Measurements from ENCODE around the gene ADD2.

Gene ADD2

GRCh38 chr2:70683455-70683854, 84.5 kb downstream of the ADD2 start:
- ChIA-PET CTCF (no interaction called here), POLR2A (no interaction called here)
- TF ChIP-seq ARNT (IDR thresholded peaks at IDR 0.05) (no peak), FOXK2 (IDR thresholded peaks at IDR 0.05) (no peak), BHLHE40 (IDR thresholded peaks at IDR 0.05; ENCODE audit: borderline replicate concordance) (no peak), PKNOX1 (IDR thresholded peaks at IDR 0.05) (no peak), NFRKB (IDR thresholded peaks at IDR 0.05) (no peak), TARDBP (IDR thresholded peaks at IDR 0.05) (no peak), L3MBTL2 (conservative IDR thresholded peaks at IDR 0.05) (no peak), LEF1 (IDR thresholded peaks at IDR 0.05; ENCODE audit: borderline replicate concordance) (no peak), ZNF384 (IDR thresholded peaks at IDR 0.05) (no peak), SUZ12 (IDR thresholded peaks at IDR 0.05) (no peak), HDGF (IDR thresholded peaks at IDR 0.05; ENCODE audit: borderline replicate concordance) (no peak)
- no peak for DNase-seq (ENCODE audit: extremely low spot score)

- TF ChIP-seq FOXK2 (IDR thresholded peaks at IDR 0.05) (no peak), ELF4 (IDR thresholded peaks at IDR 0.05) (no peak), LEF1 (IDR thresholded peaks at IDR 0.05; ENCODE audit: borderline replicate concordance) (no peak), NFRKB (IDR thresholded peaks at IDR 0.05) (no peak), FOXM1 (IDR thresholded peaks at IDR 0.05; ENCODE audit: borderline replicate concordance) (no peak), PKNOX1 (IDR thresholded peaks at IDR 0.05) (no peak), SP1 (IDR thresholded peaks at IDR 0.05) (no peak), HDGF (IDR thresholded peaks at IDR 0.05; ENCODE audit: borderline replicate concordance) (no peak), L3MBTL2 (conservative IDR thresholded peaks at IDR 0.05) (no peak), CTBP1 (IDR thresholded peaks at IDR 0.05; ENCODE audit: borderline replicate concordance) (no peak), BHLHE40 (IDR thresholded peaks at IDR 0.05; ENCODE audit: borderline replicate concordance) (no peak), FOXA1 (IDR thresholded peaks at IDR 0.05) (no peak), SUZ12 (IDR thresholded peaks at IDR 0.05) (no peak), TARDBP (IDR thresholded peaks at IDR 0.05) (no peak), ARNT (IDR thresholded peaks at IDR 0.05) (no peak), ZNF384 (IDR thresholded peaks at IDR 0.05) (no peak)
- ChIA-PET POLR2A (no interaction called here), CTCF (interaction anchor here (0.7 kb wide), 1 partner anchor 10 kb away, joined by 3 read pairs; no protein-coding TSS in a partner anchor)
- DNase-seq (ENCODE audit: extremely low spot score): no peak
Observed at GRCh38 chr2:70680735-70681134, 87.3 kb downstream of the ADD2 start.

- ChIA-PET CTCF (no interaction called here), POLR2A (no interaction called here)
- DNase-seq (ENCODE audit: extremely low spot score): no peak
Observed at GRCh38 chr2:70679259-70679658, 88.7 kb downstream of the ADD2 start.

DNA sequence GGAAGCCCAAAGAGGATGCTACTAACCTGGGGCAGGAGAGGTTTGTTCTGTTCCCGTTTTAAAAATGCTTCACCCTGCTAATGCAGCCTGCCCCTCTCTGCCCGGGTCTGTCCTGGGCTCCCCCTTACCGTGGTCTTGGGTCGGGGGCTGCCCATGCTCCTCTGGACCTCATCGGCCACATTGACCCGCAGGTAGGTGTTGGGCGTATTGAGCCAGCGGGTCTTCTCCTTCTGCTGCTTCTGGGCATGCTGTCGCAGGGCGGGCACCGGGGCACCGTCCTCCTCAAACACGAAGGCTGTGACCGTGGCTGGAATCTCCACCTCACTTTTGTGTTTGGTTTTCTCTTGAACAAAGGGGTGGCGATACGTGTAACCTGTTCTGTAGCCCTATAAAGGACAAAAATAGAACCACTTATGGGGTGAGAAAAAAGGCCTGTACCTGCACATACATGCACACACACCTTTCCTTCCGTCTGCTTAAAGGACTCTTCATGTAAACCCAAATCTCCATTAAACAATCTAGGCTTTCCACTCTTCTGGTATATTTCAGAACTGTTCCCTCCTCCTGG, 89.3 kb downstream of the ADD2 start:
- DNase-seq (ENCODE audit: extremely low spot score): no peak
- ChIA-PET CTCF (no interaction called here), POLR2A (no interaction called here)
- TF ChIP-seq ELF4 (IDR thresholded peaks at IDR 0.05): no peak

More at GRCh38 chr2:70679259-70679658, 88.7 kb downstream of the ADD2 start:
- no peak for TF ChIP-seq ZNF384 (IDR thresholded peaks at IDR 0.05)
- no peak for TF ChIP-seq L3MBTL2 (conservative IDR thresholded peaks at IDR 0.05)
- TF ChIP-seq NFRKB (IDR thresholded peaks at IDR 0.05): no peak
- TF ChIP-seq HDGF (IDR thresholded peaks at IDR 0.05; ENCODE audit: borderline replicate concordance): no peak
- no peak for TF ChIP-seq BHLHE40 (IDR thresholded peaks at IDR 0.05; ENCODE audit: borderline replicate concordance)
- no peak for TF ChIP-seq SP1 (IDR thresholded peaks at IDR 0.05)

- DNase-seq (ENCODE audit: extremely low spot score): no peak
- CTCF ChIA-PET: no interaction called here
- TF ChIP-seq HDGF (IDR thresholded peaks at IDR 0.05; ENCODE audit: borderline replicate concordance) (no peak), FOXA1 (IDR thresholded peaks at IDR 0.05) (no peak), BHLHE40 (IDR thresholded peaks at IDR 0.05; ENCODE audit: borderline replicate concordance) (no peak), NFRKB (IDR thresholded peaks at IDR 0.05) (no peak), SUZ12 (IDR thresholded peaks at IDR 0.05) (no peak), LEF1 (IDR thresholded peaks at IDR 0.05; ENCODE audit: borderline replicate concordance) (no peak)
- POLR2A ChIA-PET: no interaction called here
Observed at GRCh38 chr2:70676301-70677035, 91.5 kb downstream of the ADD2 start.

DNA sequence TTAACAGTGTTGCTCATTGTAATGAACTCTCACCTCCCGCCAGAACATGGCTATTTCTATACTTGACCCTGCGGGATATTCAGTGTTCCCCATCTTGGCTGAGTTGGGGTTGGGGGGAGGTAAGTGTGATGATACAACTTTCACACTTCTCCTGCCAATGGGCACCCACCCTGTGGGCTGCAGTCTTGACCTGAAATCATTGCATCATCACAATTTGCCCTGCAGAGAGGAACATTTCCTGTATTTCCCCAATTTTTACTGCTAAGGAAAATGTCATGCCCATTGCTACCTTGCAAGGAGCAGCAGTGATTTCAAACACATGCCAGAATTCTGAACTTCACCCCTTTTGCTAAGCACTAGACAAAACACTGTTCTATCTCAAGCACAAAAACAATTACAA, 92.1 kb downstream of the ADD2 start:
- DNase-seq (ENCODE audit: extremely low spot score): no peak
- POLR2A ChIA-PET: no interaction called here
- CTCF ChIA-PET: no interaction called here
- no peak for TF ChIP-seq SUZ12 (IDR thresholded peaks at IDR 0.05)
- TF ChIP-seq FOXK2 (IDR thresholded peaks at IDR 0.05): no peak
- TF ChIP-seq PKNOX1 (IDR thresholded peaks at IDR 0.05): no peak
- TF ChIP-seq LEF1 (IDR thresholded peaks at IDR 0.05; ENCODE audit: borderline replicate concordance): no peak
- TF ChIP-seq NFRKB (IDR thresholded peaks at IDR 0.05): no peak
- TF ChIP-seq BHLHE40 (IDR thresholded peaks at IDR 0.05; ENCODE audit: borderline replicate concordance): no peak
- TF ChIP-seq FOXM1 (IDR thresholded peaks at IDR 0.05; ENCODE audit: borderline replicate concordance): no peak
- TF ChIP-seq CTBP1 (IDR thresholded peaks at IDR 0.05; ENCODE audit: borderline replicate concordance): no peak
- no peak for TF ChIP-seq TARDBP (IDR thresholded peaks at IDR 0.05)
- TF ChIP-seq ARNT (IDR thresholded peaks at IDR 0.05): no peak
- no peak for TF ChIP-seq L3MBTL2 (conservative IDR thresholded peaks at IDR 0.05)
- TF ChIP-seq SP1 (IDR thresholded peaks at IDR 0.05): no peak
- no peak for TF ChIP-seq FOXA1 (IDR thresholded peaks at IDR 0.05)
